ENCODE results near the gene PRKACB. TPM values are rescaled to one million over a fixed set of nuclear protein-coding genes. Genes with fewer than 3 reads are reported as not detected.
"Not testable (repeated sequence)": the region's sequence is repeated elsewhere in the genome, so short reads cannot be mapped to it uniquely, and the experiment has no call there.

PRKACB gene
- total RNA-seq = 34.9 TPM
- long read RNA-seq, full-length matches to known transcripts = 39 of 47 reads
- long read RNA-seq, partial matches to known transcripts = 0 of 47 reads
- long read RNA-seq, other reads (novel, unspliced or antisense) = 8 of 47 reads

DNA sequence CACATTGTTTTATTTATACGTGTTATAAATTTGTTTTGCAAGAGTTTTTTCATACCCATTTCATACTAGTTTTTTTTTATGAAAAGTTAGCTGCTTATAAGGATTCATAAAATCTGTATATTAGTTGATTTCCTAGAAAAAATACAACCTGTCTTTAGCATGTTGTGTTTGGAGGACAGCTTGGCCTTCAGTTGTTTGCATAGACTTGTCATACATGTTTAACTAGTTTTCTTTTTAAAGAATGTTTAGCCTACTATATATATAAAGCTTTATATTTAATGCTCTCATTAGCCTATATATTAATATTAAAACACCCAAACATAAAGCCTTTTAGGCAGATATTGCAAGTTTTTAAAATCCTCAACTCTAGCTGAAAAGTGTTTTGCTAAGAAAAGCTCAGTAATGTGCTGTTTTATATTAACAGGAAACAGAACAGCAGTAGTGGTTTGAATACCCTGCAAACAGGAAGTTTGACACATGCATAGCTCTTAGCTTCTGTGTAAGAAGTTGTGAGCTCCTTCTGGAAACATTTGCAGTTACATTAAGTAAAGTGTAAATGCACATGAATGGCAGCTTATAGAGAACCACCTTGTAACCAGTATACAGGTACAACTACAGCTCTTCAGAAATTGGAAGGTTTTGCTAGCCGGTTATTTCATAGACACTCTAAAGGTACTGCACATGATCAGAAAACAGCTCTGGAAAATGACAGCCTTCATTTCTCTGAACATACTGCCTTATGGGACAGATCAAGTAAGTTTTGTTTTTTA lies at the start of gene PRKACB:
Gene PRKACB (plus strand): TSS at position 476 of the 770 bp plus-strand sequence. CDS start 91 bp downstream, at position 567.
- no peaks in the 10 kb centered on the region for H3K27me3 ChIP-seq (ENCODE audit: low read depth)
- H3K36me3 ChIP-seq = no peaks in the 10 kb centered on the region
- peak within 1 kb of the TSS; percentile 8 for H3K27ac ChIP-seq (replicated peaks)
- H3K4me3 ChIP-seq = peak within 1 kb of the TSS; percentile 28
- intact Hi-C loops (cut with micrococcal nuclease) = loop anchor here (5.0 kb wide), 1 partner anchor 293 kb away; no protein-coding TSS in a partner anchor
- H3K4me1 ChIP-seq = peaks cover 9% of the 10 kb centered on the region
- H3K9me3 ChIP-seq (replicated peaks) = peaks cover 6% of the 10 kb centered on the region
- DNase-seq = no peak
- TF ChIP-seq, protein P1, sequence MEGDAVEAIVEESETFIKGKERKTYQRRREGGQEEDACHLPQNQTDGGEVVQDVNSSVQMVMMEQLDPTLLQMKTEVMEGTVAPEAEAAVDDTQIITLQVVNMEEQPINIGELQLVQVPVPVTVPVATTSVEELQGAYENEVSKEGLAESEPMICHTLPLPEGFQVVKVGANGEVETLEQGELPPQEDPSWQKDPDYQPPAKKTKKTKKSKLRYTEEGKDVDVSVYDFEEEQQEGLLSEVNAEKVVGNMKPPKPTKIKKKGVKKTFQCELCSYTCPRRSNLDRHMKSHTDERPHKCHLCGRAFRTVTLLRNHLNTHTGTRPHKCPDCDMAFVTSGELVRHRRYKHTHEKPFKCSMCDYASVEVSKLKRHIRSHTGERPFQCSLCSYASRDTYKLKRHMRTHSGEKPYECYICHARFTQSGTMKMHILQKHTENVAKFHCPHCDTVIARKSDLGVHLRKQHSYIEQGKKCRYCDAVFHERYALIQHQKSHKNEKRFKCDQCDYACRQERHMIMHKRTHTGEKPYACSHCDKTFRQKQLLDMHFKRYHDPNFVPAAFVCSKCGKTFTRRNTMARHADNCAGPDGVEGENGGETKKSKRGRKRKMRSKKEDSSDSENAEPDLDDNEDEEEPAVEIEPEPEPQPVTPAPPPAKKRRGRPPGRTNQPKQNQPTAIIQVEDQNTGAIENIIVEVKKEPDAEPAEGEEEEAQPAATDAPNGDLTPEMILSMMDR (IDR thresholded peaks at IDR 0.05; ENCODE audit: borderline replicate concordance) = no peak

DNA sequence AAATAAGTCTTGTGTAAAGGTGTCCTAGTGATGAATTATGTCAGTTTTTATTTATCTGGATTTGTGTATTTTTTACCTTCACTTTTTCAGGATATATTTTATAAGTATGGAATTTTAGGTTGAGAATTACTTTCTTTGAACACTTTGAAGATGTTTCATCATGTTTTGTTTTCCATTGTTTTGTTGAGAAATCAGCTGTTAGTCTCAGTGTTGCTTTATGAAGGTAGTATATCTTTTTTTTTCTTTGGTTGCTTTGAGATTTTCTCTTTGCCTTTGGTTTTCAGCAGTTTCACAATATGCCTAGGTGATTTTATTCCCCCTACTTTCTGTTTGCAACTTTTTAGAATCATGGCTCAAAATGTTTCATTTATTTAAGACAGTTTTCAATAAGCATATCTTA lies 48.8 kb upstream of the PRKACB start:
- H3K27me3 ChIP-seq (ENCODE audit: low read depth) = no peaks in the 10 kb centered on the region
- intact Hi-C loops (cut with micrococcal nuclease) = no loop called here
- peaks cover 6% of the 10 kb centered on the region for H3K4me1 ChIP-seq
- H3K36me3 ChIP-seq = no peaks in the 10 kb centered on the region
- no peaks in the 10 kb centered on the region for H3K9me3 ChIP-seq (replicated peaks)
- DNase-seq = no peak
- TF ChIP-seq, protein P1 (IDR thresholded peaks at IDR 0.05; ENCODE audit: borderline replicate concordance) = no peak
- no peak overlapping the region for H3K4me3 ChIP-seq
- no peak overlapping the region for H3K27ac ChIP-seq (replicated peaks)

DNA sequence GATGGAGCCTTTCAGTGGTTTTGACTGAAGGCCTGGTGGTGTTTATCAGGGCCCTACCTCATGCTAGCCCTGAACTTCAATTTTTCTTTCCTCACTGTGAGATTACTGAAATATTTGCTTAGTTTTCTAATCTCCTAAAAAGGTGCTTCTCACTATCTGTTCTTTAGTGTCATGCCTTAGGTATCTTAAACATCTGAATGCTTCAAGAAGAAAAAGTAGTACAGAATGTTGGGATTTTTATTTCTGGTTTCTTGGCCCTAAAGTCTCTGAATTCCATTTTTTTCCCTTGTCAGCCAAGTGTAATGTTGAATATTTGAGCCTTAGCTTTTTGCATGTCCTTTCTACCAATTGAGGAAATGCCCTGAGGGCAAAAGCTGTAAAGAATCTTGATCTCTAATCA lies 47.9 kb upstream of the PRKACB start:
- H3K4me1 ChIP-seq = no peaks in the 10 kb centered on the region
- H3K27me3 ChIP-seq (ENCODE audit: low read depth) = no peaks in the 10 kb centered on the region
- DNase-seq = no peak
- H3K27ac ChIP-seq (replicated peaks) = no peak overlapping the region
- H3K9me3 ChIP-seq (replicated peaks) = no peaks in the 10 kb centered on the region
- H3K36me3 ChIP-seq = no peaks in the 10 kb centered on the region
- intact Hi-C loops (cut with micrococcal nuclease) = no loop called here
- no peak overlapping the region for H3K4me3 ChIP-seq
- TF ChIP-seq, protein P1 (IDR thresholded peaks at IDR 0.05; ENCODE audit: borderline replicate concordance) = no peak

- Histone ChIP-seq H3K27me3 (ENCODE audit: low read depth) (no peaks in the 10 kb centered on the region), H3K36me3 (no peaks in the 10 kb centered on the region), H3K9me3 (replicated peaks) (no peaks in the 10 kb centered on the region), H3K4me3 (no peak overlapping the region), H3K4me1 (peaks cover 17% of the 10 kb centered on the region), H3K27ac (replicated peaks) (no peak overlapping the region)
- DNase-seq = no peak
- TF ChIP-seq, protein P1 (IDR thresholded peaks at IDR 0.05; ENCODE audit: borderline replicate concordance) = no peak
- intact Hi-C loops (cut with micrococcal nuclease) = no loop called here
These were observed 42.9 kb upstream of the PRKACB start for GRCh38 chr1:84101204-84101603.

DNA sequence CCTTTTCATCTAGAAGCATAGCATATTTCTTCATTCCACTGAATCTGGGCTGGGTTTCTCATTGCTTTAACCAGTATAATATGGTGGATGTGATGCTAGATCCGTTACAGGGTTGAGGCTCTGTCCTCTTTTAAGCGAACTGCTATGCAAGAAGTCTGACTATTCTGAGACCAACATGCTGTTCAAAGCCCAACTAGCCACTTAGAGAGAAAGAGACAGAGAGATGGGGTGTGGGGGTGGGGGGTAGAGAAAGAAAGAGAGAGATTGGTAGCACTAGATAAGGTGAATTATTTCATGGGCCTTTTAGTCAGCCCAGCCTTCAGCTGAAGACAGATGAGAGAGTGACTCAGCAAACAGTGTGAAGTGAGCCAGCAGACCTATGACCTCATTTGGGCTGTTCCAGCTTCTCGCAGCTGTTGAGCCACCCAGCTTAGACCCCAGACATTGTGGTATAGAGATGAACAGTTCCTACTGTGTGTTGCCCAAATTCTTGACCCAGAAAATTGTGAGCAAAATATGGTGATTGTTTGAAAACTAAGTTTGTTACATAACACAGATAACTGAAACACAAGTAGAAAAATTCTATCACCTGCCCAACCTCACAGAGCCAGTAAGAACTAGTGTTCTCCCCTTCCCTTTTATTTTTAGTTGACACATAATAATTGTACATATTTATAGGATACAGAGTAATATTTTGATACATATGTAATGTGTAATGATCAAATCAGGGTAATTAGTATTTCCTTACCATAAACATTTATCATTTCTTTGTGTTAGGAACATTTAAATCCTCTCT lies 40.7 kb upstream of the PRKACB start:
- no peaks in the 10 kb centered on the region for H3K27me3 ChIP-seq (ENCODE audit: low read depth)
- peak; percentile 37 for DNase-seq
- intact Hi-C loops (cut with micrococcal nuclease) = no loop called here
- H3K36me3 ChIP-seq = no peaks in the 10 kb centered on the region
- peak overlapping the region; percentile 37 for H3K27ac ChIP-seq (replicated peaks)
- peaks cover 17% of the 10 kb centered on the region for H3K4me1 ChIP-seq
- H3K9me3 ChIP-seq (replicated peaks) = peaks cover 6% of the 10 kb centered on the region
- no peak overlapping the region for H3K4me3 ChIP-seq
- TF ChIP-seq, protein P1 (IDR thresholded peaks at IDR 0.05; ENCODE audit: borderline replicate concordance) = no peak

DNA sequence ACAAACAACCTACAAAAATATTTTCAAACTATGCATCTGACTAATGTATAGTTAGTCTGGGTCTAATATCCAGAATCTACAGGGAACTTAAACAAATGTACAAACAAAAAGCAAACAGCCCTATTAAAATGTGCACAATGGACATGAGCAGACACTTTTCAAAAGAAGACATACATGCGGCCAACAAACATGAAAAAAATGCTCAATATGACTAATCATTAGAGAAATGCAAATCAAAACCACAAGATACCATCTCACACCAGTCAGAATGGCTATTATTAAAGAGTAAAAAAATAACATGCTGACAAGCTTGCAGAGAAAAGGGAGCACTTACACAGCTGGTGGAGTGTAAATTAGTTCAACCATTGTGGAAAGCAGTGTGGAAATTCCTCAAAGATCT lies 36.5 kb upstream of the PRKACB start:
- H3K27ac ChIP-seq (replicated peaks); H3K9me3 ChIP-seq (replicated peaks); DNase-seq; intact Hi-C loops (cut with micrococcal nuclease); H3K27me3 ChIP-seq (ENCODE audit: low read depth); H3K36me3 ChIP-seq; H3K4me3 ChIP-seq: not testable (repeated sequence)
- H3K4me1 ChIP-seq = peaks cover 17% of the 10 kb centered on the region
